ENCODE data around the gene ISCA2. TPM values are rescaled to one million over a fixed set of nuclear protein-coding genes. Genes with fewer than 3 reads are reported as not detected.

The ISCA2 gene
- polyA plus RNA-seq, 3 donors from 2014 or later: 46.2 to 58.1 (median 55.0) TPM

DNA sequence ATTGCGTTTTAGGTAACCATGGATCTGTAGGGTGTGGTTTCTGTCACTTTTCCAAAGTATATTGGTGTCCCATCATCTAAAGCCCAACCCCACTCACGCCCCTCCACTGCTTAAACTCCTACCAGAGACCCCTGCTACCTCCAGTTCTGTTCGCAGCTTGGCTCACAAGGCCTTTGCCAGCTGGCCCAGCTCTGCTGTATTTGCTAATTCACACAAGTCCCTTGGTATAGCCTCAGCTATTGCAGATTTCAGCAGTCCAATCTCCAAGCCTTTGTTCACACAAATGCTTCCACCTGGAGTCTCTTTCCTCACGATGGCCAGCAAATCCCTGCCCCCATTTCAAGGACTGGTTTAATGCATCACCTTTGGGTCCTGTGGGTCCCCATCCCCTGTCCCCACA is 24.2 kb downstream of the ISCA2 start:
- no peak for DNase-seq
- Mint-ChIP-seq H3K27me3 (ENCODE audit: low read depth in 3 of 3) (peaks cover 0 to 9% (median 7%) of the 10 kb centered on the region in 3 donors), H3K4me3 (no peak overlapping the region), H3K36me3 (peaks cover 0 to 10% (median 0%) of the 10 kb centered on the region in 3 donors), H3K9me3 (no peaks in the 10 kb centered on the region), H3K27ac (no peak overlapping the region), H3K4me1 (peaks cover 6 to 12% of the 10 kb centered on the region in 2 donors)

DNA sequence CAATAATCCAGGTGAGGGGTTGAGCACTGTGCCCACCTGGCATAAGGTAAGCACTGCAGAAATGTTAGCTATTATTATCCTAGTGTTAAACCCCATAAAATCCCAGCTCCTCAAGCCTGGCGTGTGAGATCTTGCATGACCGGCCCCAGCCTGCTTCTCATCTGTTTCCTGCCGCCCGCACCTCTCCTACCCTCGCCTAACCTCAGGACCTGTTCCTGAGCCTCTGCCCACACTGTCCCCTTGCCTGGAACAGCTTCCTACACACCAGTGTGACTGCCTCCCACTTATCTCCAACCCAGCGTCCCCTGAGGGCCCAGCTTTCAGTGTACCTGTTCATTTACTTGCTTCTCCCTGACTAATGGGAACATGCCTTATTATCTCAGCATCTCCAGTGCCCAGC is 24.7 kb downstream of the ISCA2 start:
- Mint-ChIP-seq H3K27me3 (ENCODE audit: low read depth in 3 of 3) (peaks cover 0 to 9% (median 5%) of the 10 kb centered on the region in 3 donors), H3K27ac (no peak overlapping the region), H3K4me3 (no peak overlapping the region), H3K36me3 (peaks cover 0 to 10% (median 0%) of the 10 kb centered on the region in 3 donors), H3K9me3 (no peaks in the 10 kb centered on the region), H3K4me1 (peaks cover 6 to 12% of the 10 kb centered on the region in 2 donors)
- DNase-seq: no peak

- H3K4me3 Mint-ChIP-seq: no peak overlapping the region
- no peak overlapping the region for H3K27ac Mint-ChIP-seq
Measured at GRCh38 chr14:74519316-74520074, 25.9 kb downstream of the ISCA2 start.

DNA sequence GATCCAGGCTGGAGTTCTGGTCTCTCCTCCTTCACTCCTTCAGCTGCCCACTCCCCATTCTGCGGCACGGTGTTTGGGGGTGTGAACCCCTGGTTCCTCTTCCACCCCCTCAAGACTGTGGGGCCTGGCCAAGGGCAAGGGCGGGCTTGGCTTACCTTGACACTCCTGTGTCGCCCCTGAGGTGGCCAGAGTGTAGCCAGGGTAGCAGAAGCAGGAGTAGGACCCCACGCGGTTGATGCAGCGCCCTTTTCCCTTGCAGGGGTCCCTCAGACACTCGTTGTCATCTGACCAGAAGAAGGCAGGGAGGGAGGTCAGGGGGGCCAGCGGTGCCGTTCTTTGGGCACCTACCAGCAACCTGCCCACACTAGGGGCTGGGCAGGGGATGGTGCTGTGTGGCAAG is 28.2 kb downstream of the ISCA2 start:
- H3K27ac Mint-ChIP-seq: no peak overlapping the region
- H3K36me3 Mint-ChIP-seq: peaks cover 0 to 10% (median 0%) of the 10 kb centered on the region in 3 donors
- H3K4me1 Mint-ChIP-seq: no peaks in the 10 kb centered on the region
- no peaks in the 10 kb centered on the region for H3K9me3 Mint-ChIP-seq
- peaks cover 2 to 8% (median 3%) of the 10 kb centered on the region in 3 donors for H3K27me3 Mint-ChIP-seq (ENCODE audit: low read depth in 3 of 3)
- H3K4me3 Mint-ChIP-seq: no peak overlapping the region
- DNase-seq: no peak

More at GRCh38 chr14:74519316-74520074, 25.9 kb downstream of the ISCA2 start:
- Mint-ChIP-seq H3K27me3 (ENCODE audit: low read depth in 3 of 3) (peaks cover 0 to 9% (median 3%) of the 10 kb centered on the region in 3 donors), H3K36me3 (peaks cover 0 to 10% (median 0%) of the 10 kb centered on the region in 3 donors), H3K4me1 (peaks cover 3 to 5% of the 10 kb centered on the region in 2 donors), H3K9me3 (no peaks in the 10 kb centered on the region)
- DNase-seq: no peak

DNA sequence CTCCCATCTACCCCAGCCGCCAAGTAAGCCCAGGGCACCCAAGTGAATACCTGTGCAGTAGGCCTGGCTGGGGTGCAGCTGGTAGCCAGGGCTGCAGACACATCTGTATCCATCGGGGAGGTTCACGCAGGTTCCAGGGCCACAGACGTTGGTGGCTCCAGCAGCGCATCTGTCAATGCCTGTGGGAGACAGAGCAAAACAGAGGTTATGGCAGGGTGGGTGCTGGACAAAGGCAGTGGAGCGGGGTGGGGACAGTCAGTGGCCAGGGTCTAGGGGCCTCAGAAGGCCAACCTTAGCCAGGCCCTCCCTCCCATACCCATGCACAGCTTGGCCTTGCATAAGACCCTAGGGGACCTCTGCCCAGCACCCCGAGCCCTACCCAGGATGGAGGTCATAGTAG is 29.2 kb downstream of the ISCA2 start:
- H3K4me3 Mint-ChIP-seq: no peak overlapping the region
- no peak overlapping the region for H3K27ac Mint-ChIP-seq
- H3K36me3 Mint-ChIP-seq: peaks cover 0 to 10% (median 0%) of the 10 kb centered on the region in 3 donors
- DNase-seq: no peak
- no peaks in the 10 kb centered on the region for H3K4me1 Mint-ChIP-seq
- H3K9me3 Mint-ChIP-seq: no peaks in the 10 kb centered on the region
- peaks cover 2 to 7% (median 3%) of the 10 kb centered on the region in 3 donors for H3K27me3 Mint-ChIP-seq (ENCODE audit: low read depth in 3 of 3)

DNA sequence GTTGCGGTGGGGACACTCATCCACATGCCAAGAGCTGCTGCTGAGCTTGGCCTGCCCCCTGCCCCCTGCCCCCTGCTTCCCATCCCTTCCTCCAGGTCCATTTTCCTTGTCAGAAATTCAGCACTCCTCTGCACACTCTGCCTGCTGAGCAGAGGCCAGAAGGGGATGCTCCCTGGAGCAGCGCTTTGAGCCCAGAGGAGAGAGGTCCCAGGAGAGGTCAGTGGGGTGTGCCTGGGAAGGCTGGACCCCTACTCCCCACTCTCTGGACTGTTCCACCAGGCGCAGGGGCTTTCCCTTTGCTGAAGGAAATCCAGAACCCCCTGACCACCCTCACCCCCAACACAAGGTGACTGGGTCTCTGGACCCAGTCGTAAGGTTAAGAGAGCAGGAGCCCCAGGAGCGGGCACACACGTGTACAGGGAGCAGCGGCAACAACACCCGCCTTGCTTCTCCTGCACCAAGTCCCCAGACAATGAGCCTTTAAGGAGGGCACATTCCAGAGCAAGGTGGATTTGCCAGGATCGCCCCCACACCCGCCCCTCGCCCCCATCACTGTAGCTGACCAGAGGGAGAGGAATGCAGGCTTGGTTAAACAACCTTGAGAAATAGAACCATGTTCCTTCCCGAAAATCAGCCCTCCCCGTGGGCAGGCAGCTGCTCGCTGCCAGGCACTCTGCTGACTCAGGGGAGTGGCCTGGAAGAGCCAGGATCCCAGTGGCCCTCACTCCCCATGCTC is 30.7 kb downstream of the ISCA2 start:
- peaks cover 3 to 6% (median 4%) of the 10 kb centered on the region in 3 donors for H3K27me3 Mint-ChIP-seq (ENCODE audit: low read depth in 3 of 3)
- H3K4me3 Mint-ChIP-seq: no peak overlapping the region
- no peaks in the 10 kb centered on the region for H3K9me3 Mint-ChIP-seq
- no peaks in the 10 kb centered on the region for H3K4me1 Mint-ChIP-seq
- no peak overlapping the region for H3K27ac Mint-ChIP-seq
- H3K36me3 Mint-ChIP-seq: no peaks in the 10 kb centered on the region
- no peak for DNase-seq

DNA sequence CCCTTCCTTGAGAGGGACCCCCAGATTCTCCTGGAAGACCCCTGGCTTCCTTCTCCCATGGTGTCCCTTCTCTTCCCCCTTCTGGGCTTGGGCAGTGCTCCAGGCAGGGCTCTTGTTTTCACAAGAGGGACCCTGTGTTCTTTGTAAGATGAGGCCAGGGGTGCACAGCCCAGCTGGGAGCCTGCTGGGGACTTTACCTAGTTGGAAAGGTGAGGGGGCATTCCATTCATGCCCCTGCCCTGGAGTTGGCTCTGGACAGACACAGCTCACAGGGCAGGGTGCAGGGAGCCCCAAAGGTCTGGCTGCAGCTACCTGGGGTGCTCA is 31.2 kb downstream of the ISCA2 start:
- Mint-ChIP-seq H3K36me3 (no peaks in the 10 kb centered on the region), H3K27ac (no peak overlapping the region), H3K4me3 (no peak overlapping the region), H3K9me3 (no peaks in the 10 kb centered on the region), H3K27me3 (ENCODE audit: low read depth in 3 of 3) (peaks cover 3 to 6% (median 4%) of the 10 kb centered on the region in 3 donors), H3K4me1 (no peaks in the 10 kb centered on the region)
- DNase-seq: no peak

DNA sequence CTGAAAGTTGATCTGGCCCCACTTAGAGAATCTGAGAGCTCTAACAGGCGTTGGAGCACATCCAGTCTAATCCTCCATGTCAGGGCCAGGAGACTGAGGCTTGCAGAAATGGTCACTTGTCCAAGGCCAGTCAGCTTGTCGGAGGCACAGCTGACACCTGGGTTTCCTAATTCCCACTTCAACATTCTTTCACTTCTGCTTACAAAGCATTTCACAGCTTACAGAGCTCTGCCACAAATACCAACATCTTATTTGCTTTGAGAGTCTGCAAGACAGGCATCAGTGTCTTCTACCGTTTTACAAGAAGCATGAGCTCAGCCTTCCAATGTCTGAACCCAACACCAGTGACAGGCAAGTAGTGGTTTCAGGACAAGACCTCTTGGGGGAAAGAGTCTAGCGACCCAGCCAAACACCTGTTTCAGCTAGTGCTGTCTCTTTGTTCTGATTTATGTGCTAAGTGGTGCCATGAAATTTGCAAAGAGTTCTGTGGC is 31.8 kb downstream of the ISCA2 start:
- Mint-ChIP-seq H3K4me1 (no peaks in the 10 kb centered on the region), H3K9me3 (no peaks in the 10 kb centered on the region), H3K36me3 (no peaks in the 10 kb centered on the region), H3K27ac (no peak overlapping the region), H3K27me3 (ENCODE audit: low read depth in 3 of 3) (peaks cover 3 to 6% (median 4%) of the 10 kb centered on the region in 3 donors), H3K4me3 (no peak overlapping the region)
- DNase-seq: no peak

GRCh38 chr14:74526854-74527585 is 33.5 kb downstream of the ISCA2 start:
- DNase-seq: no peak
- no peak overlapping the region for H3K27ac Mint-ChIP-seq
- no peaks in the 10 kb centered on the region for H3K9me3 Mint-ChIP-seq
- no peaks in the 10 kb centered on the region for H3K4me1 Mint-ChIP-seq
- H3K4me3 Mint-ChIP-seq: no peak overlapping the region
- H3K36me3 Mint-ChIP-seq: no peaks in the 10 kb centered on the region
- peaks cover 0 to 4% (median 3%) of the 10 kb centered on the region in 3 donors for H3K27me3 Mint-ChIP-seq (ENCODE audit: low read depth in 3 of 3)

DNA sequence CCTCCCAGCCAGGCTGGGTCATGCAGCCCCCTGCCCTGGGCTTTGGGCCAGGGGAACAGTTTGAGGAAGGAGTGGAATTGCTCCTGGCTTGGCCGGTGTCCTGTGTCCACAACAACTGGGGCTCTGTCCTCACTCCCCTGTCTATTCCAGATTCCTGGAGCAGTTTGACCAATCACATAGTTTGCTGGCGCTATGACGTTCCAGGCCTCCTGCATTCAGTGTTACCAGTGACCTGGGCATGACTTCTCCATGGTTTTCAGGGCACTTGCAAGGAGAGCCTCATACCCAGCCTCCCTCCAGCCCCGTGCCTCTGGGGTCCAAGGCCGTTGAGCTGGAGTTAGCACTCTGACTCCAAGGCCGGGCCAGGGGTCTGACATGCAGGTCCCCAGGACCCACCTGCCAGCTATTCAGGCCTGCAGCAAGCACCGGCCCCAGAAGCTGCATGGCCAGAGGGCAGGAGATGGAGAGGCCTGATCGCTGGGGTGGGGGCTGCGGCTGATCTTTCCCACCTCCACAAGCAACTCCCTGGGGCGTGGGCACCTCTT is 34.2 kb downstream of the ISCA2 start:
- Mint-ChIP-seq H3K36me3 (no peaks in the 10 kb centered on the region), H3K4me1 (no peaks in the 10 kb centered on the region), H3K4me3 (no peak overlapping the region), H3K27me3 (ENCODE audit: low read depth in 3 of 3) (peaks cover 0 to 4% (median 3%) of the 10 kb centered on the region in 3 donors), H3K9me3 (no peaks in the 10 kb centered on the region), H3K27ac (no peak overlapping the region)
- DNase-seq: no peak

DNA sequence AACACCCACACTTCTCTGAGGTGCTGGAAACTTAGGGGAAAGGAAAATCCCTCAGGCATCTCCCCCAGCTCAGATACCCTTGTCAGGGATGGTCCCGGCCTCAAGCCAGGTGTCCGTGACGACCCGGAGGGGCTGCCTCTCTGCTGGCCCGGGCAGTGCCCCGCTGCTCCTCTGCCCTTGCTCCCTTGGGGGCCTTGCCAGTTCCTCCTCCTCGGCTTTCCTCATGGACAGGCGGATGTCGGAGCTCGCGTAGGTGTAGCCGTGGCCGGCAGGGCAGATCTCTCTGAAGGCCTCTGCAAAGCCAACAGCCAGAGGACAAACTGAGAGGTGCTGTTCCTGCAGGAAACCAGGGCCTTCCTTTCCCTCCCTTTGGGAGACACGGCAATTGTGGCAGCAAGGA is 34.8 kb downstream of the ISCA2 start:
- Mint-ChIP-seq H3K36me3 (no peaks in the 10 kb centered on the region), H3K9me3 (no peaks in the 10 kb centered on the region), H3K4me1 (no peaks in the 10 kb centered on the region), H3K4me3 (no peak overlapping the region), H3K27ac (no peak overlapping the region), H3K27me3 (ENCODE audit: low read depth in 3 of 3) (peaks cover 0 to 6% (median 3%) of the 10 kb centered on the region in 3 donors)
- DNase-seq: no peak

DNA sequence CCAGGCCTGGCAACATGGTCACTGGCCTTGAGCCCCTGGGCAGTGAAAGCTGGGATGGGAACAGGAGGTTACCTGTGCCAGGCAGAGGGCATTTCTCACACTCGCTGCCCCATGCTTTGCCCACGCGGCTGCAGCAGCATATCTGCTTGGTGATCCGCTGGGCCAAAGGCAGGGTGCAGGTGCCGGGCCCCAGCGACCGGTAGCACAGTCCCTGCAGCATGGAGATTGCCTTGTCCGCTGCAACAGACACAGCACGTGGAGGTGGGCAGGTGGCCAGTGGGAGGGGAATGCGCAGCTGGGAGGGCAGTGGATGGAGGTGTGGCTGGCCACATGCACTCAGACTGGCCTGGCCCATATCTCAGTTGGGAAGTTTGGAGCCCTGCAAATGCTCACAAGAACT is 35.3 kb downstream of the ISCA2 start:
- H3K4me1 Mint-ChIP-seq: no peaks in the 10 kb centered on the region

DNA sequence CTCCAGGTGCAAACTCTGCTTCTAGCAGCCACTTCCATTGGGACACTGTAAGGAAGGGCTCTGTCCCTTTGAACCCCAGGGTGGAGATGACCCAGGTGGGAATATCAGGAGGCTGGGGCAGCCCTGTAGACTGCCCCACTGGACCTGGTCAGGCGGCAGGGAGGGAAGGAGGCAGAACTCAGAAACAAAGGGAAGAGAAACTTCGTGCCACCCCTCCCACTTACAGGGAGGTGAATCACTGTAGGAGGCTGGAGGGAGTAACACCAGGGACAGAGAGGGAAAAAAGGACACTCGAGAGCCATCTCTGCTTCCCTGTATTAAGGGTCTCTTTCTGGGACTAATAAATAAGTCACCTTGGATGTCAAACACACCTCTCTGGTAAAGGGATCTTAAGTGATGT is 37.4 kb downstream of the ISCA2 start:
- Mint-ChIP-seq H3K9me3 (no peaks in the 10 kb centered on the region), H3K27me3 (ENCODE audit: low read depth in 3 of 3) (peaks cover 0 to 6% (median 0%) of the 10 kb centered on the region in 3 donors), H3K27ac (no peak overlapping the region), H3K4me1 (no peaks in the 10 kb centered on the region), H3K4me3 (no peak overlapping the region), H3K36me3 (no peaks in the 10 kb centered on the region)
- no peak for DNase-seq

More for the DNA sequence above, 35.3 kb downstream of the ISCA2 start:
- Mint-ChIP-seq H3K27ac (no peak overlapping the region), H3K27me3 (ENCODE audit: low read depth in 3 of 3) (peaks cover 0 to 6% (median 3%) of the 10 kb centered on the region in 3 donors), H3K36me3 (no peaks in the 10 kb centered on the region), H3K4me3 (no peak overlapping the region), H3K9me3 (no peaks in the 10 kb centered on the region)
- no peak for DNase-seq

Data from immature natural killer cell (primary cell).